G401 (cell line): ENCODE results near the gene DCUN1D3. TPM values are rescaled to one million over a fixed set of nuclear protein-coding genes. Genes with fewer than 3 reads are reported as not detected.

ENCODE experiments used
- total RNA-seq: library from RNA; depleted of rRNA; stranded (reverse); fragments of >200 nt; shearing (Covaris generic); gene quantifications from 2 replicates; pipeline ENCODE4 v1.2.3, GENCODE V29; 2014; rRNA removed

The DCUN1D3 gene
- total RNA-seq, 1 experiment from 2014 or later = 8.6 TPM

Other genes with a start within 250 kb of the DCUN1D3 start
- not detected in 2 replicates for gene ACSM1, start 202.7 kb downstream of the DCUN1D3 start, total RNA-seq
- gene THUMPD1, start 158.5 kb downstream of the DCUN1D3 start, total RNA-seq = 34.2 and 37.6 TPM in 2 replicates
- gene ACSM3, start 136.3 kb downstream of the DCUN1D3 start, total RNA-seq = 0.78 TPM in 1 of 2 replicates, not detected in the other
- 12.6 and 18.0 TPM in 2 replicates for gene ERI2, start 93.9 kb downstream of the DCUN1D3 start, total RNA-seq
- gene REXO5, start 93.8 kb downstream of the DCUN1D3 start, total RNA-seq = 8.7 and 9.8 TPM in 2 replicates
- 59.0 and 88.5 TPM in 2 replicates for gene LYRM1, start 413 bp upstream of the DCUN1D3 start, total RNA-seq